Keratinocyte (primary cell): ENCODE results near the gene JAZF1. TPM values are rescaled to one million over a fixed set of nuclear protein-coding genes. Genes with fewer than 3 reads are reported as not detected.

Experiments used
- DNase-seq: peaks from one replicate; pipeline ENCODE4 v3.0.0-alpha.2; 2011; ENCODE audit warnings: low read depth, missing footprints, low spot score
- FAIRE-seq: peaks from 2 replicates; lab custom pipeline; 2011; peaks lifted over from hg19 to GRCh38; lab: Jason Lieb, UNC
- H2AFZ ChIP-seq: 2 replicates; pipeline ENCODE4 v1.6.0; 2012; ENCODE audit warnings: low read length, control low read depth, inconsistent platforms; ENCODE audit not compliant: control insufficient read depth
- H3K27ac ChIP-seq: 2 replicates; pipeline ENCODE4 v1.5.1; 2011; ENCODE audit warnings: low read length; ENCODE audit not compliant: control insufficient read depth, insufficient read depth
- H3K27me3 ChIP-seq: 3 replicates; pipeline ENCODE4 v1.6.0; 2011; ENCODE audit warnings: low read length; ENCODE audit not compliant: control insufficient read depth, insufficient read depth; ENCODE audit errors: extremely low read depth
- H3K36me3 ChIP-seq, 2 experiments: 2 replicates in 1 of 2; 3 replicates in 1 of 2; pipeline ENCODE4 v1.5.1; 2011; ENCODE audit warnings: low read length in 2 of 2, mild to moderate bottlenecking in 1 of 2; ENCODE audit not compliant: control insufficient read depth in 2 of 2, insufficient read depth in 2 of 2; ENCODE audit errors: extremely low read depth in 1 of 2
- H3K4me1 ChIP-seq: 3 replicates; pipeline ENCODE4 v1.5.1; 2011; ENCODE audit warnings: low read length; ENCODE audit not compliant: control insufficient read depth, insufficient read depth; ENCODE audit errors: extremely low read depth
- H3K4me2 ChIP-seq: 3 replicates; pipeline ENCODE4 v1.6.0; 2011; ENCODE audit warnings: low read depth, low read length; ENCODE audit not compliant: control insufficient read depth, insufficient read depth; ENCODE audit errors: extremely low read depth
- H3K4me3 ChIP-seq, 3 experiments: fragments of 200-600 bp in 1 of 3; sonication (generic) in 1 of 3; 2 replicates in 2 of 3; 3 replicates in 1 of 3; pipeline ENCODE4 v1.5.1; 2011 to 2016; ENCODE audit warnings: low read length in 3 of 3, mild to moderate bottlenecking in 3 of 3, control low read depth in 2 of 3, inconsistent platforms in 1 of 3, low read depth in 1 of 3, mixed read lengths in 1 of 3, mixed run types in 1 of 3, moderate library complexity in 1 of 3; ENCODE audit not compliant: control insufficient read depth in 2 of 3, insufficient read depth in 2 of 3; ENCODE audit errors: extremely low read depth in 1 of 3
- H3K79me2 ChIP-seq: 2 replicates; pipeline ENCODE4 v1.6.0; 2012; ENCODE audit warnings: low read length; ENCODE audit not compliant: control insufficient read depth, insufficient read depth
- H3K9ac ChIP-seq: 3 replicates; pipeline ENCODE4 v1.6.0; 2011; ENCODE audit warnings: low read length; ENCODE audit not compliant: control insufficient read depth, insufficient read depth; ENCODE audit errors: extremely low read depth
- H3K9me1 ChIP-seq: 3 replicates; pipeline ENCODE4 v1.6.0; 2011; ENCODE audit warnings: low read length; ENCODE audit not compliant: control insufficient read depth, insufficient read depth; ENCODE audit errors: extremely low read depth
- H3K9me3 ChIP-seq: 2 replicates; pipeline ENCODE4 v1.5.1; 2012; ENCODE audit warnings: low read depth, low read length; ENCODE audit not compliant: control insufficient read depth
- H4K20me1 ChIP-seq: 3 replicates; pipeline ENCODE4 v1.6.0; 2011; ENCODE audit warnings: low read length; ENCODE audit not compliant: control insufficient read depth, insufficient read depth; ENCODE audit errors: extremely low read depth
- CTCF ChIP-seq, 3 experiments: IDR thresholded peaks in 1 of 3; conservative IDR thresholded peaks in 1 of 3; optimal IDR thresholded peaks in 1 of 3; 2 replicates in 2 of 3; 3 replicates in 1 of 3; pipeline versions ENCODE3 to v1.5.1; 2011; ENCODE audit warnings: low read length in 3 of 3, mild to moderate bottlenecking in 3 of 3, moderate library complexity in 2 of 3, control low read depth in 1 of 3, inconsistent platforms in 1 of 3; ENCODE audit not compliant: insufficient read depth in 2 of 3; ENCODE audit errors: extremely low read depth in 1 of 3
- EZH2 ChIP-seq: IDR thresholded peaks from one replicate; pipeline ENCODE4 v1.6.1; 2012; ENCODE audit warnings: inconsistent platforms, mild to moderate bottlenecking, low read length, moderate library complexity
- dilution Hi-C: fragments of 300-500 bp; cut with MboI; formaldehyde crosslinking; loops from one replicate; pipeline ENCODE4 v1.7.0; 2020; ENCODE audit warnings: low sequenced_read_pairs; ENCODE audit not compliant: extremely low pct_ligation_motif_present
- polyA plus RNA-seq, 5 experiments: library from polyadenylated mRNA; depleted of rRNA in 3 of 5; stranded (reverse) in 3 of 5; stranded (forward) in 1 of 5; unstranded in 1 of 5; fragments of >200 nt; gene quantifications; 1 replicate in 1 of 5; 2 replicates in 3 of 5; 3 replicates in 1 of 5; pipeline versions ENCODE4 v1.2.1 to v1.2.3, GENCODE V29; 2011 to 2012; ENCODE audit warnings: missing spikeins in 2 of 5, low read depth in 1 of 5, low replicate concordance in 1 of 5

JAZF1 gene
- polyA plus RNA-seq, 1 donor (not counting 4 experiments of a cell fraction or from before 2014, with no cell fraction given) = 2.5 TPM

GRCh38 chr7:27868131-27868550 lies 312.5 kb downstream of the JAZF1 start:
- dilution Hi-C loops = no loop called here
- H3K36me3 ChIP-seq = no peaks in the 10 kb centered on the region
- H3K79me2 ChIP-seq = no peaks in the 10 kb centered on the region
- no peak overlapping the region for H3K27ac ChIP-seq
- no peaks in the 10 kb centered on the region for H4K20me1 ChIP-seq
- no peak overlapping the region for H3K4me2 ChIP-seq
- FAIRE-seq (no peak), DNase-seq (no peak)
- TF ChIP-seq EZH2 (no peak), CTCF (optimal IDR thresholded peaks at IDR 0.05 in 1 of 3, IDR thresholded peaks at IDR 0.05 in 1 of 3, conservative IDR thresholded peaks at IDR 0.05 in 1 of 3; ENCODE audit: extremely low read depth in 1 of 3, insufficient read depth in 2 of 3, low read length in 3 of 3) (no peak)
- H3K9ac ChIP-seq = no peak overlapping the region
- no peaks in the 10 kb centered on the region for H3K9me1 ChIP-seq
- H3K9me3 ChIP-seq = no peaks in the 10 kb centered on the region
- no peak overlapping the region for H3K4me3 ChIP-seq
- H3K27me3 ChIP-seq = no peaks in the 10 kb centered on the region
- no peak overlapping the region for H2AFZ ChIP-seq
- H3K4me1 ChIP-seq = no peaks in the 10 kb centered on the region

GRCh38 chr7:27866828-27867672 lies 313.5 kb downstream of the JAZF1 start:
- no peaks in the 10 kb centered on the region for H3K4me1 ChIP-seq
- H3K27ac ChIP-seq = no peak overlapping the region
- H2AFZ ChIP-seq = no peak overlapping the region
- no peaks in the 10 kb centered on the region for H3K9me3 ChIP-seq
- FAIRE-seq (no peak), DNase-seq (no peak)
- H4K20me1 ChIP-seq = no peaks in the 10 kb centered on the region
- H3K4me2 ChIP-seq = no peak overlapping the region
- H3K36me3 ChIP-seq = no peaks in the 10 kb centered on the region
- no peak overlapping the region for H3K9ac ChIP-seq
- H3K27me3 ChIP-seq = no peaks in the 10 kb centered on the region
- dilution Hi-C loops = no loop called here
- H3K9me1 ChIP-seq = no peaks in the 10 kb centered on the region
- H3K79me2 ChIP-seq = no peaks in the 10 kb centered on the region
- no peak overlapping the region for H3K4me3 ChIP-seq
- TF ChIP-seq EZH2 (no peak), CTCF (optimal IDR thresholded peaks at IDR 0.05 in 1 of 3, IDR thresholded peaks at IDR 0.05 in 1 of 3, conservative IDR thresholded peaks at IDR 0.05 in 1 of 3; ENCODE audit: extremely low read depth in 1 of 3, insufficient read depth in 2 of 3, low read length in 3 of 3) (no peak)
